Measurements from ENCODE around the gene ARRB1.

Gene ARRB1

DNA sequence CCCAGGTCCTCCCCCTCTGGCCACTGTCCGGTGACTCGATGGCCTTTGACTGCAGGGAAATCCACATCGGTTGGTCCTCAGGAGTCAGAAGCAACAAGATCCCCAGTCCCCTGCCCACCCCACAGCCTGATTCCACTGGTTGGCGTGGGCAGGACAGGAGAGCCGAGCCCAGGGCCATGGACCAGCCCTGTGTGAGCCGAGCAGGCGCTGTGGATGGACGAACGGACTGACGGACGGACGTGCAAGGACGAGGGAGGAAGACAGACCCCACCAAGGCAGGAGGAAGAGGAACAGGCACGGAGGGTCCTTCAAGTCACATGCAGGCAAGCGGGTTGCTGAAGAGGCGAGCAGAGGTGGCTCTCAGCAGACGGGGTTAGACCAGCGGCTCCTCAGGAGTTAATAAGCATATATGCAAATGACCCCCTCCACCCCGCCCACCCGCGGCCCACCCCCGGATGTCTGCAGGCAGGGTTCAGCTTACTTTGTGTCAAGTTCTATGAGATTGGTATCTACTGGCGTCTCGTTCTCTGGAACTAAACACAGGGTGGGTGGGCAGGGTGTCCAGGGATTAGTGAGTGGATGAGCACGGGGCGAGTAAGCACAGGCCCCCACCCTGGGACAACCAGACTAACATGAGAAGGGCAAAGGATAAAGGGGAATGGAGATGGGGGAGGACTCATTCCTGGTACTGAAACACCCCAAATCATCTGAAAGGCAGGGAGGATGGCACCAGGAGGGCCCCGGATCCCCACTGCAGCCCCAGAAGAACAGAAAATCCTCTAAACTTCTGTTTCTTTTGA, 84.1 kb downstream of the ARRB1 start:
- no peak overlapping the region for H3K4me3 ChIP-seq (ENCODE audit: low read length)
- peak; percentile 32 for DNase-seq (ENCODE audit: low read depth, low spot score)

DNA sequence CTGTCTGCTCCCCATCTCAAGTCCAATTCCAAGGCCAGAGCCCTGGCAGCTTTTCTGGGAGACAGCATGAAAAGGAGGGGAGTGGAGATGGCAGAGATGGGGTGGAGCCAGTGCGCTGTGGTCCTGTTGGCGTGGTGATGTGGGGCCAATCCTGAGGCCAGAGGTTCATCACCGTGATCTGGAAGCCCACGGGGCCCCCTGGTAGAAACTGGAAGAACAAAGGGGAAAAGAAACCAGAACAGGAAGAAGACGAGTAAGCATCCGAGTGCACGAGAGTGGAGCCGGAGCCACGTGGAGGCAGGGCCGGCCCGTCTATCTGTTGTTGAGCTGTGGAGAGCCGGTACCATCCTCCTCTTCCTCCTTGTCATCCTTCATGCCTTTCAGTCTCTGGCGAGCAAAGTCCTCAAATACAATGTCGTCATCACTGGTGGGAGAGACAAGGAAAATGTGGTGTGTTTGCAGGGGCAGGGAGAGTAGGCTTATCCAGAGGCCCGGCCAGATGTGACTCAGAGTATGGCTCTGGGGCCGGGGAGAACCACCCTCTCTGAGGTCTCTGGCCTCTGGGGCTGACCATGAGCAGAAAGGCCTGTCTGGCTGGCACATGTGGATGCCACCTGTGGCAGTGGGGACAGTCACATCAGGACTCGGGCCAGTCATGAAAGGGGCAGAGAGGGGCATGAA, 85.5 kb downstream of the ARRB1 start:
- DNase-seq (ENCODE audit: low read depth, low spot score) = no peak
- no peak overlapping the region for H3K4me3 ChIP-seq (ENCODE audit: low read length)

DNA sequence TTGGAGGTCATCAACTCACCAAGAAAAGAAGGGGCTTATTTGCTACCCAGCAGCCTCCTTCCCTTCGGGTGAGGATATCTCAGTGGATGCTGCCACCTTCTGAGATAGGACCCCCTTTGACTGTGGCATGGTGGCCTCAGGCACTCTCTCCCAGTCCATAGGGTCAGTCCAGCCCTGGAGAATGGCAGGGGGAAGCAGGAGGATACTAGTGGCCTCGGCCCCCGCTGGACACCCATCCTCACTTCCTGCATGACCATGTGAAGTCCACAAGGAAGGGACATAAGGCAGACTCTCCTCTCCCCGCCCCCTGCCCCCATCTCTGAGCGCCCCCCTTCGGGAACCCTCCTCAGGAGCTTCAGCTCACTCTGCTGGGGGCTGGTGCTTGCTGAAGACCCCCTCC, 86.5 kb downstream of the ARRB1 start:
- DNase-seq (ENCODE audit: low read depth, low spot score) = no peak
- no peak overlapping the region for H3K4me3 ChIP-seq (ENCODE audit: low read length)

DNA sequence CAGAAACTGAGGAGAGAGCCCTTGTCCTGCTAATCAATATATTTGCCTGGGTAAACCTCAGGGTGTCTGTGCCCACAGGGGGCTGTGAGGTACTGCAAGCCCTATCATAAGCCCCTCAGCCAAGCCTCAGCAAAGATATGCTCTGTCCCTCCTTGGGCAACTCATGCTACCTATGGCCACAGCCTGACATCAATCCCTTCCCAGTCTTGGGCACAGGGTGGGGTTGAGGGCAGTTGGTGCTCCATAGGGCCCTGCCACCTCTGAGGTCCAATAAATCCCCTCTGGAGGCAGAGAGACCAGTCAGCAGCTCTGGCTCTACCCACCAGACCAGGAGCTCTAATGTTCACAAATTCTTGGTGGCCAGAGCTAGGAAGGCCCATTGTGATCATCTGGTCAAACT, 87.1 kb downstream of the ARRB1 start:
- H3K4me3 ChIP-seq (ENCODE audit: low read length) = no peak overlapping the region
- no peak for DNase-seq (ENCODE audit: low read depth, low spot score)

DNA sequence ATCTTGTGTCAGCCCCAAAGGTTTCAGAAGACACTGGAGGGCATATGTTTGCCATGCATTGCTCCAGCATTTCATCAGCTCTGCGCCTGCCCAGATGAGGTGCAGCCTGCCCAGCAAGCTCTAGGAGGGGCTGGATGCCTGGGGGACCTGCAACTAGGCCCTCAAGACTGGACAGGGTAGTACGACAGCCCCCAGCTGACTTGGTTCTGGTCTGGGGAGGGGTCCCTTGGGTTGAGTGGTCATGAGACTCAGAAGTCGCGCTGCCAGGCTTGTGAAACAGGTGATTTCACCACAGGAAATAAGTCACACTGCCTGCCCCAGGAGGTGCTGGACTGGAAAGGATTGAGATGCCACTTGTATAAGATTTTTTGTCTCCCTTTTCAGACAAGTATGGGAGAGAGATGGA, 87.5 kb downstream of the ARRB1 start:
- DNase-seq (ENCODE audit: low read depth, low spot score) = no peak
- no peak overlapping the region for H3K4me3 ChIP-seq (ENCODE audit: low read length)

DNA sequence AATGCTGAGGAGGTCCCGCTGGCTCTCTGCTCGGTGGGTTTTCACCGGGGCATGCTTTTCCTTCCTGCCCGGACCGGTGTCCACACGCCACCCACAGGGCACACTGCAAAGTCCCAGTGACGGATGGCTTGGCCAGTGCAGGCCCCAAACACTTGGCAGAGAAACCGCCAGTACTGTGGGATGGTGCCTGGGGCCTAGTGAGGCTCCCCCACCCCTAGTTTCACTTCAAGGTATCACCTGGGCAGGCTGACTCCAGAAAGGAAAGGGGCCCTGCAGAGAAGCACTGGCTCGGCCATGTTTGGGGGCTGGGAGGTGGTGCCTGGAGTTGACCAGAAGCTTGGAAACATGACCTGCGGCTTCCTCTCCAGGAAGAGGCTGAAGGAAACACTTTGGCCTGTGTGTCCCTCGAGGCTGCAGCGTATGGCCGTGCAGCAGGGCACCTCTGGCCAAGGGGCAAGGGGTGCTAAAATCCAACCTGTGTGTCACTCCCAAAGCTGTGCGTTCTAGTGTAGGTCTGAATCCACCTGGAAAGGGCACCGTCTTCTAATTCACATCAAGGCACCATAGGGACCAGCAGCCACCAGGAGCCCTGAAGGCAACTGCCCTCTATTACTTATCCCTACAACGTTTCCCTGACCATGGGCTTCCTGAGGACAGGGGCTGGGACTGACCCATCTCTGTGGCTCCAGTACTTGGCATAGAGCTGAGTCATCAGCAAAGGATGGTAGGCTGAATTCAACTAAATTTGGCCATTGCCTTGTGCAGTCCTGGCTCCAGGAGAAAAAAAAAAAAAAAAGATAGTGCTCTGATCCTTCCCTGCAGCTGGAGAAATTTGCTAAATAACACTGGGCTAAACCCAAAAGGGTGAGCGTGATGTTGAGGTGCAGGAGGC, 88.3 kb downstream of the ARRB1 start:
- no peak overlapping the region for H3K4me3 ChIP-seq (ENCODE audit: low read length)
- DNase-seq (ENCODE audit: low read depth, low spot score) = no peak

DNA sequence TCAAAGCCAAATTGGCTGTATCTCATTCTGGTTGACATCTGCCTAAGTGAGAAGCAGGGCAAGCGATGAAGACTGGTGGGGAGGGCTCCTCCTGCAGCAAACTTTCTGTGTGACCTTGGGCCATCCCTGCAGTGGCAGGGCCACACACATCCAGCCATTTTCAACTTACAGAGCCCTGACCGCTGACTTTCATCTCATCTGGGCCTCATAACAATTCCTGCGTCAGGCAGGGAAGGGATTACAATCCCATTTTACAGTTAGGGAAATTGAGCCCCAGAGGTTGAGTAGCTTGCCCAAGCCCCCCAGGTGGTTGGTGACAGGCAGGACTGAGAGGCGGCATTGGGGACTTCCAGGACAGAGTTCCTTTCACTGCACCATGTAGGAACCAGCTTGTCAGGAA, 89.0 kb downstream of the ARRB1 start:
- no peak for DNase-seq (ENCODE audit: low read depth, low spot score)
- H3K4me3 ChIP-seq (ENCODE audit: low read length) = no peak overlapping the region

DNA sequence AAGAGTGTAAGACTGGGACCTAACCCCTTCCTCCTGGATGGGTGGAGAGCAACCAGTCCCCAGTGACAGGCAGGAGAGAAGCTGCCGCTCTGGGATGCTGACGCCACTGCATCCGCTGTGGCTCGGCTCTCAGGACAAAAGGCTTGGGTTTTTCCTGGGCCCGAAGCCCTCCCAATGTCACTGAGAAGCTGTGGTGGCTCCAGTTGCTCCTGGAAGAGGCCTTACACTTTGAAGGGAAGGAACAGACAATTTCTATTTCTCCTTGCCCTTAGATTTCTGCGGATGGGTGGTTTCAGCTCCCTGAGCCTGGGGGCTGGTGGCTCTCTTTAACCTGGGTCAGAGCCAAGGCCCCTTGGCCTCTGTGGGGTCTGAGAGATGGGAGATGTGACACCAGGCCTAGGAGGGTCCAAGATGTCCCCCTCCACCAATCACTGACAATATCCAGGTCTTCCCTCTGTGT, 89.5 kb downstream of the ARRB1 start:
- DNase-seq (ENCODE audit: low read depth, low spot score) = no peak
- H3K4me3 ChIP-seq (ENCODE audit: low read length) = no peak overlapping the region

DNA sequence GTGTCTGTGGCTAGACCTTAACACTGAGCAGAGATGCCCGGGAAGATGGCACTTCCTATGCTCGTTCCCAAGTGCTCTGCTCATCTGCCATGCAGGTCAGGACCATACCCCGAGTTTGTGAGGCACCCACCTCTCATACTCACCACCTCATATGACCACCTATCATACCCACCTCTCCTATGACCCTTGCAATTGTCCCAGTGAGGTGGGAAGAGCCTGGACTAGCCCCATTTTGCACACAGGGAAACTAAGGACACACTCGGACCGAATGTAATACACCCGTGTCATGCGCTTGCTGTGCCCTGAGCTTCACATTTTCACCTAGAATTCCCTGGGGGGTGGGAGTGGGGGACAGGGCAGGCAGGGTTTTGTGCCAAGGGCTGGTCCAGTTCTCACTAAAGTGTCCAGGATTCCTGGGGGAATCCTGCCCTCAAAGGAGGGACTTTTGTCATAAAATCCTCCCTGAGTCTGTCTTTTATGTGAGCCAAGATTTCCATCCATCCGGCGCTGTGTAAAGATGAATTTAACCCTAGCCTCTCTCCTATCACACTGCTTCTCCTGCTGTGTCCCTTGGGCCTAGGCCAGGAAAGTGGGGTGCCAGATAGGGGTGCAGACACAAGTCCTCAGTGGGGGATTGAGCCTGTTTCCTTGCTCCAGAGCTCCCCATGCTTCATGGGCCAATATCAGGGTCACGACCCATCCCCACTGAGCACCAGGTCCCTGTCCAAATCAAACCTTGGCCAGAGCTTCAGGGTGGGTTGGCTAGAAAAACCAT, 90.9 kb downstream of the ARRB1 start:
- no peak for DNase-seq (ENCODE audit: low read depth, low spot score)
- H3K4me3 ChIP-seq (ENCODE audit: low read length) = no peak overlapping the region

DNA sequence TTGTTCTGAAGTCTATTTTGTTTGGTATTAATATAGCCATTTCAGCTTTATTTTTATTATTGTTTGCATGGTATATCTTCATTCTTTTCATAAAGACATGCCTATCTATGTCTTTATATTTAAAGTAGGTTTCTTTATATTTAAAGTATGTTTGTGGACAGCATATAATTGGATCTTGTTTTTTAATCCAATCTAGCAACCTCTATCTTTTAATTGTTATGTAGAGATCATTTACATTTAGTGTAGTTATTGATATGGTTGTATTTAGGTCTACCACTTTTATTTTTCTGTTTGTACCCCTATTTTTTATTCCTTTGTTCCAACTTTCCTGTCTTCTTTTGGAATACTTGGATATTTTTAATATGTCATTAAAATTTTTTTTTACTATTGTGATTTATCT, 97.1 kb downstream of the ARRB1 start:
- H3K4me3 ChIP-seq (ENCODE audit: low read length) = no peak overlapping the region
- no peak for DNase-seq (ENCODE audit: low read depth, low spot score)

DNA sequence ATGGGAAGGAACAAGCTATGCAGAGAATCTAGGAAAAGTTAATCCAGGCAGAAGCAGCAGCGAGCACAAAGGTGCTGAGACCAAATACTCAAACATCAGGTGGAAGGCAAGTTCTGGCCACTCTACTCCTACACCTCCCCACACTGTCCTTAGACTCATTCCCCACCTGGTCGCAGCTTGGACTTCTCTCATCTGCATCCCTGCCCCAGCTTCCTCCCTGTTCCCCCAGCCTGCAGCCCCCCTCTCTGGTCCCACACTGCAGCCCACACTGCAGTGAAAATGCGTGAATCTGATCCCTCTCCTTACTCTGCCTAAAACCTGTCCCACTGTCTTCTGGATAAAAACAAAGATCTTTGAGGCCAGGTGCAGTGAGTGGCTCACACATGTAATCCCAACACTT, 101.8 kb downstream of the ARRB1 start:
- no peak for DNase-seq (ENCODE audit: low read depth, low spot score)
- no peak overlapping the region for H3K4me3 ChIP-seq (ENCODE audit: low read length)

DNA sequence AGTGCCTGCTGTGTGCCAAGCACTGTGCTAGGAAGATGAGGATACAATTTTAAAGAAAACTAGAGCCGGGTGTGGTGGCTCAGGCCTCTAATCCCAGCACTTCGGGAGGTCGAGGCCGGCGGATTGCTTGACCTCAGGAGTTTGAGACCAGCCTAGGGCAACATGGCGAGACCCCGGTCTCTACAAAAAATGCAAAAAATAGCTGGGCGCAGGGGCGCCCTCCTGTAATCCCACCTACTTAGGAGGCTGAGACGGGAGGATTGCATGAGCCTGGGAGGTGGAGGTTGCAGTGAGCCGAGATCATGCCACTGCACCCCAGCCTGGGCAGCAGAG, 102.6 kb downstream of the ARRB1 start:
- no peak for DNase-seq (ENCODE audit: low read depth, low spot score)
- H3K4me3 ChIP-seq (ENCODE audit: low read length) = no peak overlapping the region

DNA sequence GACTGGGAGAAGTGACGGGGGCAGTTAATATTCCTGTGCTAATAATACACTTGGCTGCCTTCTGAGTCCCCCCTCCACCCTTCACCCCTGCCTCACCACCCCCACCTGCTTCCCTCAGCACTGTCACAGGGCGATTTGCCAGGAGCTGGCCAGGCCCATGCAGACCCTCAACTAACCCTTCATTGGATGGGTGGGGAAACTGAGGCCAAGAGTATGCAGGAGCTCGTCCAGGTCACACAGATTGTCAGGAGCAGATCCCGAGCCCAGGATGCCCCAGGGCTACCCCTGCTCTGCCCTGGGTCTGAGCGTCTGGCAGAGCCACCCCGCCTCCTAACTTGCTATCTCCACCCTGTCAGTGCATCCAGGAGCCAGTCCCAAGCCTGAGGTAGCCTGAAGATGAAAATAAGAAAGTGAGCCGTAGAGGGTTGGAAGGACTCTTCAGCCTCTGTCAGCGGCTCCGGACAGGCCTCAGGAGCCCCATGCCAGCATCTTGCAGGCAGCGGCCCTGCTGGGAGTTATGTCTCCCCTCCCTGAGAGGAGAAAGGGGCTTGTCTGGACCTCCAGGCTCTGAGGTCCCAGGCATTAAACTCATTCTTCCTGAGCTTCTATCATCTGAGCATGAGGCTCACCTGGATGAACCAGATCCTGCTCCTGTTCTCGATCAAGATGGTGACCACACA, 104.7 kb downstream of the ARRB1 start:
- no peak for DNase-seq (ENCODE audit: low read depth, low spot score)
- H3K4me3 ChIP-seq (ENCODE audit: low read length) = no peak overlapping the region

DNA sequence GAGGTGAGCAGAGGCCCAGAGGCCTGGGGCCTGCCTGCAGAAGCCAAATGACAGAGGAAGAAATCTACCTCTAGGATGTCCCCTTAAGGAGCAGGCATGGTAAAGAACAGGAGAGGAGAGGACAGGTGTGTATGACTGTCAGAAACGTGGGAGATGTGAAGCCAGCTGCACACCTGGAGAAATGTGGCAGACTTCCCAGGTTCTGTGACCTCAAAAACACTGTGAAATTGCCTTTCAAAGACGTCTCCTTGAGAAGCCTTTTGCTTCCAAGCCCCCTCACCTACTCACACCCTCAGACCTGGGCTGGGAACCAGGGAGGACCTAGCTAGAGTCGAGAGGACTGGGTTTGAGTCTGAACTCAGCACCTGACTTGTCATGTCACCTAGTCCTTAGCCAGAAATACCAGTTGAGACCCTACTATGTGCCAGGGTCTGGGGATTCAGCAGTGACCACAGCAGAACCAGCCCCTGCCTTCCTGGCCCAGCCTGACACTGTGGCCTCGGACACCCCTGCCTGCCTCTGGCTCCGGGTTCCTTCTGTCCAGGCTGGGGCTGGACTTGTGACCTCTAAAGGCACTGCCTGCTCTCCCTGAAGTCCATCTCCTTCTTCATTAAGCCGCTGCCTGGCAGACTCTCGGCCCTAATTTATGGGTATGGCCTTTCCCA, 105.3 kb downstream of the ARRB1 start:
- H3K4me3 ChIP-seq (ENCODE audit: low read length) = no peak overlapping the region
- no peak for DNase-seq (ENCODE audit: low read depth, low spot score)

DNA sequence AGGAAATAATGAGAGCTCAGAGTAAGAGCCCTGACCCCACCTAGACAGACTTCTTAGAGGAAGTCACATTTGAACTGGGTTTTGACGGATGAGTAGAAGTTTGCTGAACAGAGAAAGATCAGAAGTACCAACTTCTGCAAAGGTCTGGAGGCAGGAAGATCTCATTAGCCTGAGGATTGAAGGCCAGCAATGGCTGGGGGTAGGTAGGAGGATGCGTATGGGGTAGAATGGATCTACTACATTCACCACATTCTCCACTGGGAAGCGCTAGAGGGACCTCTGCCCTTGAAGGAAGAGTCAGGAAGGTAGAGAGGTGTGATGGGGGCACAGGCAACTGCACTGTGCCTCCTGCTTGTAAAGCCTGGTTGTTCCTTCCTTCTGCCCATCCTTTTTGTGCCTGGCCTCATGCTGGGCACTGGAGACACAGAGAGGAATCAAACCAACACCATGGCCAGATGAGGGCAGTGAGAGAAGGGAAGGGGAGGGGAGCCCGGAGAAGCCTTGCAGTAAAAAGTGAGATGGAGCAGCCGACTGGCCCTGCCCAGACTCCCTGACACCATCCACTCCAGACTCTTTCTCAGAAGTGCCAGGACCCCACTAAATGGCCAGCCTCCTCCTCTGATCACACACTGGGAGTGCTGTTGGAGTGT, 106.0 kb downstream of the ARRB1 start:
- DNase-seq (ENCODE audit: low read depth, low spot score) = no peak
- H3K4me3 ChIP-seq (ENCODE audit: low read length) = no peak overlapping the region

DNA sequence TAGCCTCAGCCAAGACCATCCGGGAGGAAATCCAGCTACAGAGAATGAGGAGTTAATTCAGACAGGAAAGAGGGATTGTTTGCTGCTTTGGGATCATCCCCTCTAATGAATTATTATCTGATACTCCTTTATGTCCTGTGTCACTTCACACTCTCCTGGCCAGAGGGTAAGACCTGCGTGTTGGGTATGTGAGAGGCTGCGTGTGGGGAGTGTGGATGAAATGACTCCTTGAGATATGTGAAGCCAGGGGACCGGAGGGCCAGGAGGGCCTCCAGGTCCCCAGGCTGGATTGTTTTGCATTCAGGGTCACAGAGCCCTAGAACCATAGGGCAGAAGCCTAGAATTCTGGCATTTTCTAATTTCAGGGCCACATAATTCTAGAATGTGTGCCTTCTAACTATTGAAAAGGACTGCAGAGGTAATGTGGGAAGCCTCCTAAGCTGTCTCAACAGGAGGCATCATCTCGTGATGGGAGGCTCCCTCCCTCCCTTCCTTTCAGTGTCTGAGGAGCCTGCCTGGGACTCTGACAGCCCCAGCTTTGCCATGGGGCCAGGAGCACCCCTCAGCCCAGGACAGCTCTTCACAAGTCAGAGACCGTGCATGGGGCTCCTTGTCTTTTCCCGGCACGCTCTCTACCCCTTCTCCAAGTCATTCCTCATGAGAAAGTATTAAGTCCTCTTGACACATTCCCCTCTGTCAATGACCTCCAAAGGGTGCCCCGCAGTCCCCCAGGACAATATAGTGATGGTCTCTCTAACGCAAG, 107.2 kb downstream of the ARRB1 start:
- no peak for DNase-seq (ENCODE audit: low read depth, low spot score)
- no peak overlapping the region for H3K4me3 ChIP-seq (ENCODE audit: low read length)
